MV-4-11 (cell line): Measurements from ENCODE around the gene LPO.

Experiments
- DNase-seq: peaks from one replicate; lab custom pipeline; 2025; lab: John Stamatoyannopoulos, UW

Gene LPO

GRCh38 chr17:58277802-58278595, 39.6 kb downstream of the LPO start:
- no peak for DNase-seq

GRCh38 chr17:58278661-58279015, 40.3 kb downstream of the LPO start:
- no peak for DNase-seq

- no peak for DNase-seq
Observed at GRCh38 chr17:58279016-58279711, 40.8 kb downstream of the LPO start.

GRCh38 chr17:58279736-58280479, 41.5 kb downstream of the LPO start:
- DNase-seq = no peak

- DNase-seq = no peak
Observed at GRCh38 chr17:58280480-58281217, 42.3 kb downstream of the LPO start, which contains the start of gene MPO. Gene MPO, minus strand, starts transcription at chr17:58280935. Its CDS starts 177 bp downstream, at chr17:58280758.

GRCh38 chr17:58281511-58282011, 43.2 kb downstream of the LPO start:
- DNase-seq = peak; percentile 99

GRCh38 chr17:58282442-58282841, 44.1 kb downstream of the LPO start:
- DNase-seq = no peak

- no peak for DNase-seq
Observed at GRCh38 chr17:58283674-58284612, 45.6 kb downstream of the LPO start.

- DNase-seq = peak; percentile 99
Observed at GRCh38 chr17:58284613-58285421, 46.4 kb downstream of the LPO start.

- no peak for DNase-seq
Observed at GRCh38 chr17:58285422-58285810, 47.0 kb downstream of the LPO start.

- no peak for DNase-seq
Observed at GRCh38 chr17:58289869-58290268, 51.5 kb downstream of the LPO start.

- no peak for DNase-seq
Observed at GRCh38 chr17:58291246-58291645, 52.9 kb downstream of the LPO start.

- no peak for DNase-seq
Observed at GRCh38 chr17:58294034-58294433, 55.6 kb downstream of the LPO start.

- no peak for DNase-seq
Observed at GRCh38 chr17:58300336-58300735, 62.0 kb downstream of the LPO start.

GRCh38 chr17:58301504-58302150, 63.2 kb downstream of the LPO start:
- DNase-seq = no peak

- DNase-seq = no peak
Observed at GRCh38 chr17:58302171-58302918, 64.0 kb downstream of the LPO start.

- peak; percentile 80 for DNase-seq
Observed at GRCh38 chr17:58302919-58303585, 64.7 kb downstream of the LPO start.
